Epithelial cell of proximal tubule (primary cell): ENCODE measurements around the gene PIGO. TPM values are rescaled to one million over a fixed set of nuclear protein-coding genes. Genes with fewer than 3 reads are reported as not detected.

Experiments
- DNase-seq: peaks from one replicate; pipeline ENCODE4 v3.0.0-alpha.2; 2011; ENCODE audit warnings: low read depth
- H3K4me3 ChIP-seq: 2 replicates; pipeline ENCODE4 v1.5.1; 2011; ENCODE audit warnings: low read depth, mild to moderate bottlenecking, low read length
- total RNA-seq: library from RNA; depleted of rRNA; stranded (reverse); fragments of >200 nt; gene quantifications from 2 replicates; pipeline ENCODE4 v1.2.3, GENCODE V29; 2015
- TF ChIP-seq, protein P1 (sequence below): conservative IDR thresholded peaks from 2 replicates; pipeline ENCODE4 v1.5.1; 2012; ENCODE audit warnings: low read depth, mild to moderate bottlenecking, low read length

Gene PIGO
- total RNA-seq, 1 donor from 2014 or later = 18.6 TPM

DNA sequence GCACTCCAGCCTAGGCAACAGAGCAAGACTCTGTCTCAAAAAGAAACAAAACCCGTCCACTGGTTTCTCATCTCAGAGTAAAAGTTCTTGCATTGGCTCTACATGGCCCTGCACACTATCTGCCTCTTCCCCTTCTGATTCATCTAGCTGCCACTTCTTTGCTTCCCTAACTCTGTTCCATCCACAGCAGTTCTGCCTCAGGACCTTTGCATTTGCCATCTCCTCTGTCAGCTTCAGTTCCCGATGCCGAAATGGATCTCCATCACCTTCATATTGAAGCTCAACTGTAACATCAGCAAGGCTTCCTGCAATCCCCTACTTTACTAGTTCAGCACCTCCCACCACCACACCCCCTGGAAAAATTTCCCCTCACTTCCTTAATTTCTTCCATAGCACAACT lies 1.2 kb upstream of the PIGO start:
- TF ChIP-seq, protein P1, sequence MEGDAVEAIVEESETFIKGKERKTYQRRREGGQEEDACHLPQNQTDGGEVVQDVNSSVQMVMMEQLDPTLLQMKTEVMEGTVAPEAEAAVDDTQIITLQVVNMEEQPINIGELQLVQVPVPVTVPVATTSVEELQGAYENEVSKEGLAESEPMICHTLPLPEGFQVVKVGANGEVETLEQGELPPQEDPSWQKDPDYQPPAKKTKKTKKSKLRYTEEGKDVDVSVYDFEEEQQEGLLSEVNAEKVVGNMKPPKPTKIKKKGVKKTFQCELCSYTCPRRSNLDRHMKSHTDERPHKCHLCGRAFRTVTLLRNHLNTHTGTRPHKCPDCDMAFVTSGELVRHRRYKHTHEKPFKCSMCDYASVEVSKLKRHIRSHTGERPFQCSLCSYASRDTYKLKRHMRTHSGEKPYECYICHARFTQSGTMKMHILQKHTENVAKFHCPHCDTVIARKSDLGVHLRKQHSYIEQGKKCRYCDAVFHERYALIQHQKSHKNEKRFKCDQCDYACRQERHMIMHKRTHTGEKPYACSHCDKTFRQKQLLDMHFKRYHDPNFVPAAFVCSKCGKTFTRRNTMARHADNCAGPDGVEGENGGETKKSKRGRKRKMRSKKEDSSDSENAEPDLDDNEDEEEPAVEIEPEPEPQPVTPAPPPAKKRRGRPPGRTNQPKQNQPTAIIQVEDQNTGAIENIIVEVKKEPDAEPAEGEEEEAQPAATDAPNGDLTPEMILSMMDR = no peak
- H3K4me3 ChIP-seq = no peak overlapping the region
- DNase-seq = no peak

DNA sequence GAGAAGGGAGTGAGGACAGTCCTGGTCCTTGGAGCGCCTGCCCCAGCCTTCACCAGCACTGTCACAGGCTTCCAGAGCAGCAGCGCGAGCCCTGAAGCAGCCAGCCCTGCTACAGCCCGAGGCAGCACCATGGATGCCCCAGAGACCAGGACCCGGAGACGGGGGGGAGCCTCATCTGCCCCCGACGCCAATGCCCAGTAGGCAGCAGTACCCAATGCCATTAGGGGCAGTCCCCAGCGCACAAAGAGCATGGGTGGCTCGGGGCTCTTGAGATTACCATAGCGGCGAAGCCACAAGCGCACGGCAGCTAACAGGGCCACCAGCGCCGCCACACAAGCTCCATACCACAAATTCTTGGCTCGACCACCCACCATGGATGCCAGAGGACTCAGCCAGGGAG lies 4.9 kb downstream of the PIGO start:
- DNase-seq = no peak
- TF ChIP-seq, protein P1 = no peak
- no peak overlapping the region for H3K4me3 ChIP-seq

DNA sequence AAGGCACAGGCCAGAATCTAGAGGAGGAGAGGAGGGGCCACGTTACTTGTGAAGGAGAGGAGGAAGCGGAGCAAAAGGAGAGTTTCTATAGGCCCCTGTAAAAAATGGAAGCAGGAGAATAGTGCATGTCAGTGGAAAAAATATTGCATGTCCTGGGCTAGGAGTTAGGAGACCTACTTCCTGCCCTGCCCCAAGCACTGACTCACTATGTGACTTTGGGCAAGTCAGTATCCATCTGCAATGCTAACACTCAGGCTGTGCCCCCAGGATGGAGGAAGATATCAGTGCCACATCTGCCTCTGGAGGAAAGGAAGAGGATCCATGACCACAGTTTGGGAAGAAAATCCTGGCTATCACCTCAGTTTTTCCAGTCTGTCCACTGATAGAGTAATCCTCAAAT lies 7.0 kb downstream of the PIGO start:
- no peak for DNase-seq
- no peak overlapping the region for H3K4me3 ChIP-seq
- TF ChIP-seq, protein P1 = no peak

DNA sequence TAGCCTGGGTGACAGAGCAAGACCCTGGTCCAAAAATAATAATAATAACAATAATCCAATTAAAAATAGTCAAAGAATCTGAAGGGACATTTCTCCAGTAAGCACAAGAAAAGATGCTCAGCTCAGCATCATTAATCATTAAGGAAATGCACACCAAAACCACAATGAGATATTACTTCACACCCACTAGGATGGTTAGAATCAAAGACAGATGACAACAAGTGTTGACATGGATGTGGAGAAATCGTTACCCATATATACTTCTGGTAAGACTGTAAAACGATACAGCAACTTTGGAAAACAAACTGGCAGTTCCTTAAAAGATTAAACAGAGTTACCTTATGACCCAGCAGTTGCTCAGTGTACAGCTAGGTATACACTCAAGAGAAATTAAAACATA lies 11.3 kb downstream of the PIGO start:
- no peak for DNase-seq
- TF ChIP-seq, protein P1 = no peak
- no peak overlapping the region for H3K4me3 ChIP-seq

DNA sequence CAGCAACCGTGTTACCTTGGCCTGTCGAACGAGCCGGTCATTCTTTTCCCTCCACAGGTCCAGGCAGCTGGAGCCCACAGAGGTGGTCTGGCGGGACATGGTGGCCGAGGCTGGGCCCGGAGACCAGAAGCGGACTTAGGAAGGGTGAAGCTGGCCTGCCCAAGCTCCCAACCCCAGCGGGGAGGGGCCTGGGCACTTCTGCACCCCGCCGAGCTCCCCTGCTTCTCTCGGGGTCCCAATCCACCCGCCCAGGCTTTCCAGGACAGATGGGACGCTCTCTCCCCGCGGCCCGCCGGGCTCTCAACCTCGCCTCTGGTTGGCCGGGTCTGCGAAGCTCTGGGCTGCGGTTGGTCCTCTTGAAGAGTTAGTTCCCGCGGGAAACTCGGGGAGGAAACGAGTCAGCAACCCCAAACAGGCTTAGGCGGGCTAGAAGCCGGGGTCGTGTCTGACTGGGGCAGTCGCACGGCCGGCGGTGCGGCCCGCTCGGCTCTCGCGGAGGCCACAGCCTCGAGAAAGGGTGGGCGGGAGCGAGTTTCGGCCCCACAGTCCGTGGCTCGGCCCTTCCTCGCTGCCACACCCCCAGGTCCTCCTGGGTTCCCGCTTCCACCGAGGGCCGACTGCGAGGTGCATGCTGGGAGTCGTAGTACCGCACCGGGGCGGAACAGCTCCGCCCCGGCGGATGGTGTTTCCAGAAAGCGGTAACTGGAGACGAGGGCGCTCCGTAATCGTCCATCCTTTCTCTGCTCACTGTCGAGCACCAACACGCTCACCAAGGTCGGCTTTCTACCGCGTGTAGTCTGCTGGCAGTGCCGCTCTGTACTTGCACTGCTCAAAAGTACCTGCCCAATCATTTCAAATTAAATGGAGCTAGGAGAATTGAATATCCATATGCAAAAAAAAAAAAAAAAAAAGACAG lies 16.7 kb downstream of the PIGO start, which contains the start of gene FANCG:
Gene FANCG (minus strand): TSS at position 517 of the 916 bp plus-strand sequence. CDS start 418 bp downstream, at position 99.
- TF ChIP-seq, protein P1 = no peak
- peak within 1 kb of the TSS; percentile 81 for H3K4me3 ChIP-seq
- DNase-seq = peak; percentile 44

DNA sequence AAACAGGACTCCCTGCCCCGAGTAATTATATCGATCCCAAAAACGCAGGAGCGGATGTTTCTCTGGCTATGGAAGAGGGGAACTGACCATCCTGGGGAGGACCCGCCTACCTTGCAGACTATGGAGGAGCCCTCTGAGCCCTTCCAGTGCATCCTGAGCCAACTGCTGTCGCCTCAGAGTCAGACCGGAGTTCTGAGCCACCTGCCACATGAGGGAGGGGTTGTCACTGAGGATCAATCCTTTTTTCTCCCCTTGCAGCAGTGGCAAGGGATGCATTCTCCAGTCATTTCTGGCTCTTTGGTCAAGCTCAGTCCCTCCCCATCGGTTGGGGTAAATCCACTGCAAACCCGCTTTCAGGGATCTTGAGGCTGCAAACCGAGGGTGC lies 17.4 kb downstream of the PIGO start:
- TF ChIP-seq, protein P1 = no peak
- H3K4me3 ChIP-seq = peak overlapping the region; percentile 81
- no peak for DNase-seq
